Astrocyte of the spinal cord (primary cell): Measurements from ENCODE around the gene SLC22A23.

Experiments
- DNase-seq: peaks from one replicate; pipeline ENCODE4 v3.0.0; 2011; ENCODE audit warnings: low read depth, low spot score
- H3K4me3 ChIP-seq: 2 replicates; pipeline ENCODE4 v1.5.1; 2011; ENCODE audit warnings: low read depth, mild to moderate bottlenecking, low read length, moderate library complexity
- in situ Hi-C: cut with HindIII; loops from 2 replicates; pipeline ENCODE4 v1.10.0; 2017; ENCODE audit warnings: low sequenced_read_pairs
- TF ChIP-seq, protein P1 (sequence below): IDR thresholded peaks from 2 replicates; pipeline ENCODE4 v1.5.1; 2012; ENCODE audit warnings: low read depth, mild to moderate bottlenecking, low read length, inconsistent platforms

The SLC22A23 gene

DNA sequence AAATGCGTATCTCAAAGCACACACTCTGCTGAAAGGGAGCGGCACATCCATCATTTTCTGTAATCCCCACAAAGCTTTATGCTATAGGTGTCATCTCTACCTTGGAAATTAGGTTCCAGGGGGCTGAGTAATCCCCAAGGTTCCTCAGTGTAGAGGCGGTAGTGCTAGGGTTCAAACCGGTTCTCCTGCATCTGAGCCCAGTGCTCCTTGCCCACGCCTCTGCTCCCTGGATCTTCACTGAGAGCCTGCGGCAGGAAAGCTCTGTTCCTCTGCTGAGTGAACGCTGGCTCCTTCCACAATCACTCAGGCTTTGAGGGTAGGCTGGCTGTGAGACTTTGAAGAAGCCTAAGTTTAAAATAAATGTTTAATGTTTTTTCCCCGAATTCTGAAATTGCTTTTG, 24.9 kb downstream of the SLC22A23 start:
- H3K4me3 ChIP-seq = no peak overlapping the region
- DNase-seq = no peak
- in situ Hi-C loops = no loop called here
- TF ChIP-seq, protein P1, sequence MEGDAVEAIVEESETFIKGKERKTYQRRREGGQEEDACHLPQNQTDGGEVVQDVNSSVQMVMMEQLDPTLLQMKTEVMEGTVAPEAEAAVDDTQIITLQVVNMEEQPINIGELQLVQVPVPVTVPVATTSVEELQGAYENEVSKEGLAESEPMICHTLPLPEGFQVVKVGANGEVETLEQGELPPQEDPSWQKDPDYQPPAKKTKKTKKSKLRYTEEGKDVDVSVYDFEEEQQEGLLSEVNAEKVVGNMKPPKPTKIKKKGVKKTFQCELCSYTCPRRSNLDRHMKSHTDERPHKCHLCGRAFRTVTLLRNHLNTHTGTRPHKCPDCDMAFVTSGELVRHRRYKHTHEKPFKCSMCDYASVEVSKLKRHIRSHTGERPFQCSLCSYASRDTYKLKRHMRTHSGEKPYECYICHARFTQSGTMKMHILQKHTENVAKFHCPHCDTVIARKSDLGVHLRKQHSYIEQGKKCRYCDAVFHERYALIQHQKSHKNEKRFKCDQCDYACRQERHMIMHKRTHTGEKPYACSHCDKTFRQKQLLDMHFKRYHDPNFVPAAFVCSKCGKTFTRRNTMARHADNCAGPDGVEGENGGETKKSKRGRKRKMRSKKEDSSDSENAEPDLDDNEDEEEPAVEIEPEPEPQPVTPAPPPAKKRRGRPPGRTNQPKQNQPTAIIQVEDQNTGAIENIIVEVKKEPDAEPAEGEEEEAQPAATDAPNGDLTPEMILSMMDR = no peak

DNA sequence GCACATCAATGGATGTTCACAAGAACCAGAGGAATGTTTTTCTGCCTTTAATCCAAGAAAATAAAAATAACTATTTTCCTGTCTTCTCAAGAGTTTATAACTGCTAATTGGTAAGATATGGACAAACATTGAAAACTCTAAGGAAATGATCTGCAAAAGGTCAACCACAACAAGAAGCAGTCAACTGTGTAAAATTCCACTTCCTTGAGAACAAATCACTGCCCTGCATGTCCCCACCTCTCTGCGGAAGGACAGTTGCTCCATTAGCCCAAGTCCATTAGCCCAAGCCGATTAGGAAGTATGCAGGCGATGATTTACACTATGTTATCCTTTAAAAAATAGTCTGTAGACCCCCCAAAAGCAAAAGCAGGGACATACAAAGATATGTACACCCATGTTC, 27.6 kb downstream of the SLC22A23 start:
- TF ChIP-seq, protein P1 = no peak
- H3K4me3 ChIP-seq = no peak overlapping the region
- in situ Hi-C loops = no loop called here
- no peak for DNase-seq

DNA sequence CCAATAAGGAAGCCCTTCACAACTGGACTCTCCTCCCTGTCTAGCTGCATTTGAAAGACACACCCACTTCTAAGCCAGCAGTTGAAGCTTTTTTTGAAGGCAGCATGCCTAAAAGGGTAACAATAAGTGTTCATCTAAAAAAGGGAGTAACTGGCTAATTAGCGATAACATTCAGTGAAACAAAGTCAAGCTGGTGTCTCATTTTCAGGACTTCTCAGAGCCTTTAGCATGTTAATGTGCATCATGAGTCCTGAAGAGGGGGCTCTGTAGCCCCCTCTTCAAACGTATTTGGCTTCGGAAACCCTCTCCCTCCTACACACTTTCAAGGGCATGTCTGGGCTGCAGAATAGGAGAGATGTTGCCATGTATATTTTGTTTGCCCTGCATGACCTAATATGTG, 28.1 kb downstream of the SLC22A23 start:
- DNase-seq = no peak
- H3K4me3 ChIP-seq = no peak overlapping the region
- TF ChIP-seq, protein P1 = no peak
- in situ Hi-C loops = no loop called here

DNA sequence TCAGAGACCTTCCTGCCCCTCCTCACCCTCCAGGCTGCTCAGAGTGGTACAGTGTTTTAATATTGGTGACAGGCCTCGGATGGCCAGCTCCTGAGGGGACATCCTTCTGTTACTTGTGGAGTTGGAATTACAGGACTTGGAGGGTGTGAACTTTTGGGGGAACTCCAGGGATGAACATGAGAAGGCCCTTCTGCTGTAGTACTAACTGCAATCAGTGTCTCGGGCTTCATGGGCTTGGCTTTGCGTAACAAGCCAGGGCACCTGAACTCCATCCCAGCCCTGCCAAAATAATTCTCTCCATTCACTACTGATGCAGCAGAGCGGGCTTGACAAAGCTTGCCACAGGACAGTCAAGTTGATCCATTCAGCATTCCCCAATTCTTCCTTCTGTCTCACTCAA, 28.6 kb downstream of the SLC22A23 start:
- in situ Hi-C loops = no loop called here
- DNase-seq = no peak
- H3K4me3 ChIP-seq = no peak overlapping the region
- TF ChIP-seq, protein P1 = no peak

DNA sequence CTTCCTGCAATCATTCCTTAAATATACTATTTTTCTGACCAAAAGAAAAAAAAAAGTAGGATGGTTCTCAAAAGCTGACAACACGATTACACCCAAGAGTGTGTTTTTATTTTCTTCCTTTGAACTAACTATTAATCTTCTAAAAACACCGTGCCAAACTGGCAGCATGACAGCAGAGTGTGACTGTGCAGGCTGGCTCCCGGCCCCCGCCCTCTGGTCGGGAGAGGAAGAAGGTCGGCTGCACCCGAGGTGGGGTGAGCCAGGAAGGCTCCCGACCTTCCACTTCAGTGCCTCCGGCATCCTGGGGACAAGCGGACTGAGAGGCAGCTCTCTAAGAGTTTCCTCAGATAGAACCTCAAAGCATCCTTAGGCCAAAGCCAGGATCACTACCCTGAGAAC, 29.2 kb downstream of the SLC22A23 start:
- DNase-seq = no peak
- TF ChIP-seq, protein P1 = no peak
- in situ Hi-C loops = no loop called here
- H3K4me3 ChIP-seq = no peak overlapping the region

DNA sequence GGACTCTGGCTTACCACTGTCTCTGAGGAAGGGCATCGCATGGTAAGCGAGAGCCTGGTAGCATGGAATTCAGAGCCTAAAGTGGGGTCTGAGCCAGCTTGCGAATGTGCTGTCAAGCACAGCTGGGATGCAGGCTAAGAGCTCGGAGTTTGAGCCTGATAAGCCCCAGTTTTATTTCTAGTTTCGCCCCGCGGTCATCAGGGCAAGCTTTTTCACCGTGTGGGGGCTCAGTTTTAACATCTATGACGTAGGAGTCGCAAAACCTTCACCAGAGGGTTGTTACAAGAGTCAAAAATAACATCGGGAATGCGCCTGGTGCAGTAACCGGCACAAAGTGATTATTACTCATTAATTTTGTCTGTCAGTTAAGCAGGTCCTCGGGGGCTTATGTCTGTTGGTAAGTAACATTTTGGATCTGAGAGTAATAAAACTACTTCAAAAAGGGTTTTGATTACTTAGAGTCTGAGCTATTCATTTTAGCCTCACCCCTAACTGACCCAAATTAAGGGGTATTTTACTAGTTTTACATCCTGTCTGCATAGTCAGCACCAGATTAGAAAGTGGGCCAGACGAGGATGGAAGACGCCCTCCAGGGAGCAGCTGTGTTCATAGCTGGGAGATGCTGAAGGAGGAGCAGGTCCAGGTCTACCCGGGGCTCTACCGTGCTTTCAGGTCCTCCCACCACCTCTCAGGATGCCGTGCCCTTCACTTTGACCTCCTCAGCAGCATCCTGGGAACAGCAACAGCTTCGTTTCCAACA, 29.7 kb downstream of the SLC22A23 start:
- in situ Hi-C loops = no loop called here
- TF ChIP-seq, protein P1 = no peak
- no peak for DNase-seq
- H3K4me3 ChIP-seq = no peak overlapping the region
